Activated T-cell treated with anti-CD3 and anti-CD28 coated beads, Interleukin-2, amount 50 U/mL, for 72 hours (primary cell): ENCODE data around the gene GPR18. TPM values are rescaled to one million over a fixed set of nuclear protein-coding genes. Genes with fewer than 3 reads are reported as not detected.

ENCODE experiments used
- ATAC-seq, 2 donors: fragments of 150-1000 bp; cut with Tn5 transposase; replicated peaks in 1 of 2; 2 replicates each; pipeline ENCODE4 v1.10.0; 2021; ENCODE audit warnings: moderate library complexity in 2 of 2, mild to moderate bottlenecking in 1 of 2
- DNase-seq, 2 donors: peaks; one replicate each; pipeline ENCODE4 v3.0.0; 2021 to 2022; ENCODE audit warnings: mixed read lengths in 1 of 2
- H3K27ac Mint-ChIP-seq: one replicate; pipeline ENCODE4 v1.8.0; 2022; ENCODE audit warnings: mild to moderate bottlenecking, moderate library complexity, mixed read lengths
- H3K27me3 Mint-ChIP-seq: one replicate; pipeline ENCODE4 v1.8.0; 2022; ENCODE audit warnings: low read depth, mixed read lengths
- H3K36me3 Mint-ChIP-seq, 2 donors: one replicate each; pipeline ENCODE4 v1.8.0; 2022; ENCODE audit warnings: mixed read lengths in 2 of 2, mild to moderate bottlenecking in 1 of 2; ENCODE audit not compliant: insufficient read depth in 2 of 2
- H3K4me1 Mint-ChIP-seq: one replicate; pipeline ENCODE4 v1.8.0; 2022; ENCODE audit warnings: low read depth, mixed read lengths
- H3K4me3 Mint-ChIP-seq, 2 donors: one replicate each; pipeline ENCODE4 v1.8.0; 2022; ENCODE audit warnings: mild to moderate bottlenecking in 2 of 2, mixed read lengths in 2 of 2, moderate library complexity in 2 of 2
- H3K9me3 Mint-ChIP-seq, 2 donors: one replicate each; pipeline ENCODE4 v1.8.0; 2022; ENCODE audit warnings: mixed read lengths in 2 of 2
- total RNA-seq, 2 donors: library from RNA; stranded (reverse); gene quantifications; one replicate each; pipeline ENCODE4 v1.2.3, GENCODE V29; 2022

Gene GPR18
- total RNA-seq, 2 donors from 2014 or later: 12.4 to 17.3 TPM

- H3K36me3 Mint-ChIP-seq: peaks cover 22 to 40% of the 10 kb centered on the region in 2 donors
- DNase-seq (no peak), ATAC-seq (no peak)
- no peaks in the 10 kb centered on the region for H3K9me3 Mint-ChIP-seq
- H3K4me1 Mint-ChIP-seq: peaks cover 88% of the 10 kb centered on the region
- H3K4me3 Mint-ChIP-seq: peak overlapping the region; percentile 66 to 81
- H3K27me3 Mint-ChIP-seq: no peaks in the 10 kb centered on the region
- peak overlapping the region; percentile 79 for H3K27ac Mint-ChIP-seq
Measured at GRCh38 chr13:99299256-99299919, 41.2 kb upstream of the GPR18 start.

GRCh38 chr13:99298056-99298455 lies 39.9 kb upstream of the GPR18 start:
- no peak for ATAC-seq
- no peak for DNase-seq
- Mint-ChIP-seq H3K27me3 (no peaks in the 10 kb centered on the region), H3K27ac (peak overlapping the region; percentile 100), H3K4me1 (peaks cover 88% of the 10 kb centered on the region), H3K4me3 (peak overlapping the region; percentile 73 to 93), H3K36me3 (peaks cover 20 to 36% of the 10 kb centered on the region in 2 donors), H3K9me3 (no peaks in the 10 kb centered on the region)

- peak; percentile 43 to 55 for ATAC-seq
- DNase-seq: no peak
- H3K4me1 Mint-ChIP-seq: peaks cover 88% of the 10 kb centered on the region
- no peaks in the 10 kb centered on the region for H3K27me3 Mint-ChIP-seq
- H3K36me3 Mint-ChIP-seq: peaks cover 20 to 40% of the 10 kb centered on the region in 2 donors
- H3K4me3 Mint-ChIP-seq: peak overlapping the region; percentile 73 to 93
- H3K9me3 Mint-ChIP-seq: no peaks in the 10 kb centered on the region
- H3K27ac Mint-ChIP-seq: peak overlapping the region; percentile 100
Measured at GRCh38 chr13:99297331-99297730, 39.2 kb upstream of the GPR18 start.

- H3K4me3 Mint-ChIP-seq: peak overlapping the region; percentile 54 to 93
- H3K4me1 Mint-ChIP-seq: peaks cover 91% of the 10 kb centered on the region
- H3K9me3 Mint-ChIP-seq: no peaks in the 10 kb centered on the region
- DNase-seq (no peak), ATAC-seq (peak; percentile 66 to 74)
- H3K36me3 Mint-ChIP-seq: peaks cover 20 to 38% of the 10 kb centered on the region in 2 donors
- no peaks in the 10 kb centered on the region for H3K27me3 Mint-ChIP-seq
- peak overlapping the region; percentile 100 for H3K27ac Mint-ChIP-seq
Measured at GRCh38 chr13:99296398-99296797, 38.2 kb upstream of the GPR18 start.

GRCh38 chr13:99295488-99296252 lies 37.5 kb upstream of the GPR18 start:
- H3K4me1 Mint-ChIP-seq: peaks cover 94% of the 10 kb centered on the region
- peak overlapping the region; percentile 100 for H3K27ac Mint-ChIP-seq
- DNase-seq (no peak), ATAC-seq (no peak)
- no peaks in the 10 kb centered on the region for H3K9me3 Mint-ChIP-seq
- no peaks in the 10 kb centered on the region for H3K27me3 Mint-ChIP-seq
- peaks cover 20 to 38% of the 10 kb centered on the region in 2 donors for H3K36me3 Mint-ChIP-seq
- peak overlapping the region; percentile 67 to 86 for H3K4me3 Mint-ChIP-seq

- DNase-seq: no peak
- peak; percentile 19 to 29 for ATAC-seq
- H3K36me3 Mint-ChIP-seq: peaks cover 20 to 40% of the 10 kb centered on the region in 2 donors
- H3K27ac Mint-ChIP-seq: peak overlapping the region; percentile 100
- H3K4me1 Mint-ChIP-seq: peaks cover 94% of the 10 kb centered on the region
- no peaks in the 10 kb centered on the region for H3K27me3 Mint-ChIP-seq
- no peaks in the 10 kb centered on the region for H3K9me3 Mint-ChIP-seq
- peak overlapping the region; percentile 67 to 86 for H3K4me3 Mint-ChIP-seq
Measured at GRCh38 chr13:99294958-99295357, 36.8 kb upstream of the GPR18 start.

- Mint-ChIP-seq H3K36me3 (peaks cover 21 to 41% of the 10 kb centered on the region in 2 donors), H3K9me3 (no peaks in the 10 kb centered on the region), H3K27ac (peak overlapping the region; percentile 89), H3K27me3 (no peaks in the 10 kb centered on the region), H3K4me3 (peak overlapping the region in 1 of 2 donors; percentile 56), H3K4me1 (peaks cover 95% of the 10 kb centered on the region)
- DNase-seq (no peak), ATAC-seq (no peak)
Measured at GRCh38 chr13:99294198-99294597, 36.0 kb upstream of the GPR18 start.

- no peak for ATAC-seq
- peak overlapping the region; percentile 89 for H3K27ac Mint-ChIP-seq
- H3K9me3 Mint-ChIP-seq: no peaks in the 10 kb centered on the region
- H3K36me3 Mint-ChIP-seq: peaks cover 21 to 37% of the 10 kb centered on the region in 2 donors
- H3K4me3 Mint-ChIP-seq: peak overlapping the region; percentile 3 to 51
- no peaks in the 10 kb centered on the region for H3K27me3 Mint-ChIP-seq
- peaks cover 95% of the 10 kb centered on the region for H3K4me1 Mint-ChIP-seq
- DNase-seq: no peak
Measured at GRCh38 chr13:99293178-99293577, 35.0 kb upstream of the GPR18 start.

GRCh38 chr13:99290894-99291293 lies 32.7 kb upstream of the GPR18 start:
- H3K4me1 Mint-ChIP-seq: peaks cover 96% of the 10 kb centered on the region
- DNase-seq (peak; percentile 38 to 57), ATAC-seq (peak; percentile 44 to 48)
- H3K36me3 Mint-ChIP-seq: peaks cover 19 to 31% of the 10 kb centered on the region in 2 donors
- H3K9me3 Mint-ChIP-seq: no peaks in the 10 kb centered on the region
- H3K27ac Mint-ChIP-seq: peak overlapping the region; percentile 97
- no peaks in the 10 kb centered on the region for H3K27me3 Mint-ChIP-seq
- peak overlapping the region; percentile 71 to 83 for H3K4me3 Mint-ChIP-seq

GRCh38 chr13:99289674-99290337 lies 31.6 kb upstream of the GPR18 start:
- H3K36me3 Mint-ChIP-seq: peaks cover 9 to 21% of the 10 kb centered on the region in 2 donors
- peak overlapping the region; percentile 71 to 83 for H3K4me3 Mint-ChIP-seq
- DNase-seq (peak; percentile 78 to 80), ATAC-seq (peak; percentile 71 to 77)
- H3K27me3 Mint-ChIP-seq: no peaks in the 10 kb centered on the region
- peaks cover 96% of the 10 kb centered on the region for H3K4me1 Mint-ChIP-seq
- H3K27ac Mint-ChIP-seq: peak overlapping the region; percentile 97
- no peaks in the 10 kb centered on the region for H3K9me3 Mint-ChIP-seq

- peaks cover 100% of the 10 kb centered on the region for H3K4me1 Mint-ChIP-seq
- peaks cover 8 to 20% of the 10 kb centered on the region in 2 donors for H3K36me3 Mint-ChIP-seq
- H3K4me3 Mint-ChIP-seq: peak overlapping the region; percentile 71 to 83
- DNase-seq (no peak), ATAC-seq (no peak)
- peak overlapping the region; percentile 83 for H3K27ac Mint-ChIP-seq
- no peaks in the 10 kb centered on the region for H3K27me3 Mint-ChIP-seq
- H3K9me3 Mint-ChIP-seq: no peaks in the 10 kb centered on the region
Measured at GRCh38 chr13:99289271-99289670, 31.1 kb upstream of the GPR18 start.

GRCh38 chr13:99288089-99288488 lies 29.9 kb upstream of the GPR18 start:
- no peaks in the 10 kb centered on the region for H3K9me3 Mint-ChIP-seq
- DNase-seq (peak; percentile 70 to 79), ATAC-seq (peak; percentile 76 to 80)
- no peaks in the 10 kb centered on the region for H3K27me3 Mint-ChIP-seq
- H3K36me3 Mint-ChIP-seq: peaks cover 5 to 13% of the 10 kb centered on the region in 2 donors
- peaks cover 100% of the 10 kb centered on the region for H3K4me1 Mint-ChIP-seq
- H3K4me3 Mint-ChIP-seq: peak overlapping the region; percentile 59 to 71
- peak overlapping the region; percentile 83 for H3K27ac Mint-ChIP-seq

- ATAC-seq: no peak
- Mint-ChIP-seq H3K4me3 (peak overlapping the region; percentile 59 to 71), H3K36me3 (peaks cover 3 to 9% of the 10 kb centered on the region in 2 donors), H3K9me3 (no peaks in the 10 kb centered on the region), H3K4me1 (peaks cover 100% of the 10 kb centered on the region), H3K27me3 (no peaks in the 10 kb centered on the region), H3K27ac (peak overlapping the region; percentile 83)
- no peak for DNase-seq
Measured at GRCh38 chr13:99287551-99287950, 29.4 kb upstream of the GPR18 start.
